ENCODE results near the gene ANO2. TPM values are rescaled to one million over a fixed set of nuclear protein-coding genes. Genes with fewer than 3 reads are reported as not detected.

Gene ANO2
- total and polyA plus RNA-seq, 2 experiments from 2014 or later = 2.3 to 4.6 TPM

GRCh38 chr12:5633106-5633505 is 312.0 kb downstream of the ANO2 start:
- H3K4me1 Mint-ChIP-seq = peaks cover 14% of the 10 kb centered on the region
- no peaks in the 10 kb centered on the region for H3K9me3 Mint-ChIP-seq
- TF ChIP-seq CREB1 (CRISPR knock-in tag; IDR thresholded peaks at IDR 0.05; ENCODE audit: low read depth) (no peak), ZNF331 (CRISPR knock-in tag; IDR thresholded peaks at IDR 0.05; ENCODE audit: low read depth) (no peak), EZH2 (IDR thresholded peaks at IDR 0.05; ENCODE audit: low read depth, unreplicated experiment) (no peak), ZNF462 (CRISPR knock-in tag; IDR thresholded peaks at IDR 0.05) (no peak), STAT1 (IDR thresholded peaks at IDR 0.05; ENCODE audit: unreplicated experiment) (no peak), EZH2phosphoT487 (IDR thresholded peaks at IDR 0.05; ENCODE audit: unreplicated experiment) (no peak)
- TF ChIP-seq, protein P1, sequence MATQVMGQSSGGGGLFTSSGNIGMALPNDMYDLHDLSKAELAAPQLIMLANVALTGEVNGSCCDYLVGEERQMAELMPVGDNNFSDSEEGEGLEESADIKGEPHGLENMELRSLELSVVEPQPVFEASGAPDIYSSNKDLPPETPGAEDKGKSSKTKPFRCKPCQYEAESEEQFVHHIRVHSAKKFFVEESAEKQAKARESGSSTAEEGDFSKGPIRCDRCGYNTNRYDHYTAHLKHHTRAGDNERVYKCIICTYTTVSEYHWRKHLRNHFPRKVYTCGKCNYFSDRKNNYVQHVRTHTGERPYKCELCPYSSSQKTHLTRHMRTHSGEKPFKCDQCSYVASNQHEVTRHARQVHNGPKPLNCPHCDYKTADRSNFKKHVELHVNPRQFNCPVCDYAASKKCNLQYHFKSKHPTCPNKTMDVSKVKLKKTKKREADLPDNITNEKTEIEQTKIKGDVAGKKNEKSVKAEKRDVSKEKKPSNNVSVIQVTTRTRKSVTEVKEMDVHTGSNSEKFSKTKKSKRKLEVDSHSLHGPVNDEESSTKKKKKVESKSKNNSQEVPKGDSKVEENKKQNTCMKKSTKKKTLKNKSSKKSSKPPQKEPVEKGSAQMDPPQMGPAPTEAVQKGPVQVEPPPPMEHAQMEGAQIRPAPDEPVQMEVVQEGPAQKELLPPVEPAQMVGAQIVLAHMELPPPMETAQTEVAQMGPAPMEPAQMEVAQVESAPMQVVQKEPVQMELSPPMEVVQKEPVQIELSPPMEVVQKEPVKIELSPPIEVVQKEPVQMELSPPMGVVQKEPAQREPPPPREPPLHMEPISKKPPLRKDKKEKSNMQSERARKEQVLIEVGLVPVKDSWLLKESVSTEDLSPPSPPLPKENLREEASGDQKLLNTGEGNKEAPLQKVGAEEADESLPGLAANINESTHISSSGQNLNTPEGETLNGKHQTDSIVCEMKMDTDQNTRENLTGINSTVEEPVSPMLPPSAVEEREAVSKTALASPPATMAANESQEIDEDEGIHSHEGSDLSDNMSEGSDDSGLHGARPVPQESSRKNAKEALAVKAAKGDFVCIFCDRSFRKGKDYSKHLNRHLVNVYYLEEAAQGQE (IDR thresholded peaks at IDR 0.05; ENCODE audit: unreplicated experiment) = no peak
- TF ChIP-seq, protein P2, sequence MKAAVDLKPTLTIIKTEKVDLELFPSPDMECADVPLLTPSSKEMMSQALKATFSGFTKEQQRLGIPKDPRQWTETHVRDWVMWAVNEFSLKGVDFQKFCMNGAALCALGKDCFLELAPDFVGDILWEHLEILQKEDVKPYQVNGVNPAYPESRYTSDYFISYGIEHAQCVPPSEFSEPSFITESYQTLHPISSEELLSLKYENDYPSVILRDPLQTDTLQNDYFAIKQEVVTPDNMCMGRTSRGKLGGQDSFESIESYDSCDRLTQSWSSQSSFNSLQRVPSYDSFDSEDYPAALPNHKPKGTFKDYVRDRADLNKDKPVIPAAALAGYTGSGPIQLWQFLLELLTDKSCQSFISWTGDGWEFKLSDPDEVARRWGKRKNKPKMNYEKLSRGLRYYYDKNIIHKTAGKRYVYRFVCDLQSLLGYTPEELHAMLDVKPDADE (IDR thresholded peaks at IDR 0.05) = no peak
- H2AFZ ChIP-seq = no peak overlapping the region
- no peak overlapping the region for H3K4me3 Mint-ChIP-seq
- no peaks in the 10 kb centered on the region for H3K36me3 ChIP-seq (ENCODE audit: insufficient read depth)
- no peak overlapping the region for H3K4me3 ChIP-seq
- no peak overlapping the region for H3K27ac ChIP-seq (ENCODE audit: low read depth)
- ATAC-seq (no peak), DNase-seq (ENCODE audit: low spot score) (no peak)
- no peaks in the 10 kb centered on the region for H3F3A ChIP-seq (replicated peaks; ENCODE audit: low read depth)
- H4K20me1 ChIP-seq (replicated peaks; ENCODE audit: insufficient read depth) = no peaks in the 10 kb centered on the region
- H3K27me3 ChIP-seq (ENCODE audit: insufficient read depth) = no peaks in the 10 kb centered on the region
- H3K9me2 ChIP-seq (ENCODE audit: insufficient read depth) = no peaks in the 10 kb centered on the region
- no peaks in the 10 kb centered on the region; the same call in 2 of the 3 replicates for H3K36me3 Mint-ChIP-seq (ENCODE audit: low read depth)
- no peak overlapping the region for H3K4me2 ChIP-seq
- H3K79me2 ChIP-seq (replicated peaks; ENCODE audit: insufficient read depth) = no peaks in the 10 kb centered on the region
- no peak overlapping the region for H3K27ac Mint-ChIP-seq
- peaks cover 6% of the 10 kb centered on the region for H3K27me3 Mint-ChIP-seq (ENCODE audit: insufficient read depth, low read depth, poor library complexity)
- H3K4me1 ChIP-seq (ENCODE audit: insufficient read depth) = no peaks in the 10 kb centered on the region

Data from GM23338 (cell line).